ENCODE data around the gene SMIM12.
"Not testable (repeated sequence)": the region's sequence is repeated elsewhere in the genome, so short reads cannot be mapped to it uniquely, and the experiment has no call there.

SMIM12 gene

DNA sequence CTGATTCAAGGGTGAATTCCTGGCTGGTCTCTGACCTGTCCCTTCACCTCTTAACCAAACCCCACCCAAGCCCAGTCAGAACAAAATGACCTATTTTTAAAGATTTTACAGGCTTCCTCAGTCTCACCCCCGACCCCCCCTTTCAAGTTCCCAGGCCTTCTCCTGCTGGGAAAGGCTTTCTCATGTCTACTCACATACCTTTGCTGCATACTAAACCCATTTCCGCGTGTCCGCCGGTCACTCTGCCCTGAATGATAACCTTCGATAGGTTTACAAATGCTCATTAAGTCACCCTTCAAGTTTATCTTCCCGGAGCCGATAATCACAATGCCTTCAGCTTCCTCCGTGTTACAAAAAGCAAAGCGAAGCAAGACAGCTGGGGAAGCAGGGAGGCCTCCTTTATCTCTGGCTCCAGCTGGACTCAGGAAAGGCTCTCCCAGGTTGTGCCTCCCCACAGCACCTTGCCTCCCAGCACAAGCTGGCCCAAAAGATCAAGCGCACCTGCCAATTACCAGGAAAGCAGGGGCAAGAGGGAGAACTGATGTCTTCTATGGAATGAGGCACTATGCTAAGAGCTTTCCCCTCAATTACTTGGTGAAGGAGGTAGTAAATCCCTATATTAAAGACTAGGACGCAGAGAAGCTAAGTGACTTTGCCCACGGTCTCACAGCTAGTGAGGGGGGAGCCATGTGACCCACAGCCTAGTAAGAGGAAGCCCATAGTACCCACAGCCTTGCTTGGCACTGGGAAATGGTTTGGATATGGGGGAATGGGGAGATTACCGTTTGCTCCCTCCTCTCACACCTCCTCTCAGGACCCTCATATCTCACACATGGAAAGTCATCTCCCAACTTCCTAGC is 15.9 kb downstream of the SMIM12 start:
- peak; percentile 57 to 81 for DNase-seq
- TF ChIP-seq GATA1 (IDR thresholded peaks at IDR 0.05; ENCODE audit: low read depth, low read length) (no peak), POLR2A (IDR thresholded peaks at IDR 0.05; ENCODE audit: low read length) (no peak)

GRCh38 chr1:34842952-34843371 is 16.6 kb downstream of the SMIM12 start:
- no peak for TF ChIP-seq GATA1 (IDR thresholded peaks at IDR 0.05; ENCODE audit: low read depth, low read length)
- no peak for TF ChIP-seq POLR2A (IDR thresholded peaks at IDR 0.05; ENCODE audit: low read length)
- DNase-seq: no peak

DNA sequence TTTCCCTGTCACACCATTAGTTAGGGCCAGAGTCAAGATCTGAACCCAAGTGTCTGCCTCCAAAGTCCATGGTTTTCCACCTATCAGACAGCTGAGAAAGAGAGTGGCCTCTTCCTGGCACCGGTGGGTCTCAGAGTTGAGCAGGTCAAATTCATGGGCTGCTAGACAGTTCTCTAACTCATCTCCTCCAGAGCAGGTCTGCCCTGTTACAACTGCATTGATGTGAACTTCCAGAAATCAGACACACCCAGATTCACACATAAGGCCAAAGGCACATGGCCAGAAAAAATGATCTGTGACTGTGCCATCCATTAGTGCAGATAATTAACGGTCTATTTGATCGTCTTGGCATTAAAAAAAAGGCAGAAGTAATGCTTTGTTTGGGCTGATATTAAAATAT is 17.5 kb downstream of the SMIM12 start:
- DNase-seq: no peak
- no peak for TF ChIP-seq POLR2A (IDR thresholded peaks at IDR 0.05; ENCODE audit: low read length)
- no peak for TF ChIP-seq GATA1 (IDR thresholded peaks at IDR 0.05; ENCODE audit: low read depth, low read length)

GRCh38 chr1:34840426-34840825 is 19.1 kb downstream of the SMIM12 start:
- TF ChIP-seq POLR2A (IDR thresholded peaks at IDR 0.05; ENCODE audit: low read length): no peak
- DNase-seq: no peak

DNA sequence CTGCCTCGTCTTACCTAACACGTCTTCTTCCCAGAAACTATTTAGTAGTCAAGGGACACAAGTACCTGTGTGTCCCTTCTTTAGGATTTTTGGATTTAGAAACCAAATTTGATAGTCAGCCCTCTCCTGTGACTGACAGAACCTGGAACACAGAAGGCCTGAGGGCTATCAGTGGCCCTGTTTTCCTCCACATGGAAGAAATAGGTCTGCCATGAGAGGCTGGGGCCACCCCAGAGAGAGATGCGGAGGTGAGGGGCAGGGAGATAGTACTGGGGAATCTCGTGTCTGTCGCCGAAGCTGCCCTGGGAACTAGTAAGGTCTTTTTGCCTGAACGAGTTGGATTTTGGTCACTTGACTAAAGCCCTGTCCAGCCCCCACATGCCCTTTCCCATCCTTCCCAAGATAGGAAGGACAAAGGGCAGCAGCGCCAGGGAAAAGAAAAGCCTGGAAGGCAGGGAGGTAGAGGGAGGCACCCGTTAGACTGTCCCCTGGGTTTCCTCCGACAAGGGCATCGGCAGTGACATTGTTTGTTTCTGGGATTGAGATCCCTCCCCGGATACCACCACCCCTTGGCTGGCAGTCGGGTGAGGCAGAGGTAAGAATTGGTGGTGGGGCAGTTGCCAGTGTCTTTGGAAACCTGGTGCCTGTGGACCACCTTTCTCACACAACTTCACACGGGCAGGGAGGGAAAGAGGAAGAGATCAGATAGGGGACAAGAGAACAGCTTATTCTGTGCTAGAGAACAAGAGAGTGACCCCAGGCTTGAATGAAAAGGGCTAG is 19.8 kb downstream of the SMIM12 start:
- no peak for DNase-seq
- no peak for TF ChIP-seq POLR2A (IDR thresholded peaks at IDR 0.05; ENCODE audit: low read length)
- TF ChIP-seq GATA1 (IDR thresholded peaks at IDR 0.05; ENCODE audit: low read depth, low read length): no peak

GRCh38 chr1:34833711-34834110 is 25.8 kb downstream of the SMIM12 start:
- no peak for DNase-seq
- TF ChIP-seq GATA1 (IDR thresholded peaks at IDR 0.05; ENCODE audit: low read depth, low read length) (no peak), POLR2A (IDR thresholded peaks at IDR 0.05; ENCODE audit: low read length) (no peak)

GRCh38 chr1:34831721-34832246 is 27.8 kb downstream of the SMIM12 start:
- DNase-seq: no peak
- TF ChIP-seq POLR2A (IDR thresholded peaks at IDR 0.05; ENCODE audit: low read length): no peak

DNA sequence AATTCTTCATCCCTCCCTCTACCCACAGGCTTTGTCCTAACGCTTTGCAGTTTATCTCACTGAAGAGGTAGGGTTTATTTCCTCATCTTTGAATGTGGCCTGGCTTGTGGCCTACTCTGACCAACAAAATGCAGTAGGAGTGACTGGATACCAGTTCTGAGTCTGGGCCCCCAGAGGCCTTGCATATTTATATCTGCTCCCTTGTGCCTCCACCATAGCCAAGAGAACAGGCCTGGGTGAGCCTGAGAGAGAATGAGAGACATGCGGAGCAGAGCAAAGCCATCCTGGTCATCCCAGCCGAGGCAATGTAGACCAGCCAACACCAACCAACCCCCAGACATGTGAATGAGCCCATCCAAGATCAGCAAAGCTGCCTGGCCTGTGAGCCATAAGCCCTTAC is 30.3 kb downstream of the SMIM12 start:
- no peak for DNase-seq
- TF ChIP-seq POLR2A (IDR thresholded peaks at IDR 0.05; ENCODE audit: low read length) (no peak), GATA1 (IDR thresholded peaks at IDR 0.05; ENCODE audit: low read depth, low read length) (no peak)

GRCh38 chr1:34828611-34829010 is 30.9 kb downstream of the SMIM12 start:
- DNase-seq: no peak
- TF ChIP-seq GATA1 (IDR thresholded peaks at IDR 0.05; ENCODE audit: low read depth, low read length) (no peak), POLR2A (IDR thresholded peaks at IDR 0.05; ENCODE audit: low read length) (no peak)

- TF ChIP-seq POLR2A (IDR thresholded peaks at IDR 0.05; ENCODE audit: low read length): no peak
- TF ChIP-seq GATA1 (IDR thresholded peaks at IDR 0.05; ENCODE audit: low read depth, low read length): no peak
- no peak for DNase-seq
Measured at GRCh38 chr1:34827341-34827941, 32.1 kb downstream of the SMIM12 start.

- DNase-seq: no peak
- TF ChIP-seq POLR2A (IDR thresholded peaks at IDR 0.05; ENCODE audit: low read length) (no peak), GATA1 (IDR thresholded peaks at IDR 0.05; ENCODE audit: low read depth, low read length) (no peak)
Measured at GRCh38 chr1:34825455-34826091, 34.0 kb downstream of the SMIM12 start.

DNA sequence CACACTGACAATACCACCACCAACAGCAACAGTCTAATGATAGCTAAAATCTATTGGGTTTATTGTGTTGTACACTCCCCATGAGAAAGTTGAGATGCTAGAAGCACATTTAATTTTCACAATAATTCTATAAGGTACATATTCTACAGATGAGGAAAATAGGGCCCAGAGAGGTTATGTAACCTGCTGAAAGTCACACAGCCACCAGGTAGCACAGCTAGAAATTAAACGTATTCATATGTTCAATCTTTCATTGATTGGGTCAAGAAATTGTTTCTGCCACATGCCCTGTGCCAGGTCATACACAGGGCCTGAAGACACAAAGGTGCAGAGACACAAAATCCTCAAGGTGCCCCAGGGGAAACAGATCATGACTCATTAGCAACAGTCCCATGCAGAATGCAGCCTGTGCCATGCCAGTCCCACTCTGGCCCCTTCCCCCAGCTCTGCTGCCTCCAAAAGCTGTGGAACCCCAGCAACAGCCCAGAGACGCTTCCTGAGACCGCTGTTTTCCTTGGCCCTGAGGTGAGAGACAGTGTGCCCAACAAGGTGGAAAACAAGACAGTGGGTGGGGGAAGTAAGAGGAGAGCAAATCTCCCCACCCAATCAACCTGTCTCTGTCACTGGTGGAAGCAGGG is 34.6 kb downstream of the SMIM12 start:
- DNase-seq: no peak
- no peak for TF ChIP-seq GATA1 (IDR thresholded peaks at IDR 0.05; ENCODE audit: low read depth, low read length)
- TF ChIP-seq POLR2A (IDR thresholded peaks at IDR 0.05; ENCODE audit: low read length): no peak

- no peak for DNase-seq
- no peak for TF ChIP-seq GATA1 (IDR thresholded peaks at IDR 0.05; ENCODE audit: low read depth, low read length)
- TF ChIP-seq POLR2A (IDR thresholded peaks at IDR 0.05; ENCODE audit: low read length): no peak
Measured at GRCh38 chr1:34822202-34822601, 37.3 kb downstream of the SMIM12 start.

DNA sequence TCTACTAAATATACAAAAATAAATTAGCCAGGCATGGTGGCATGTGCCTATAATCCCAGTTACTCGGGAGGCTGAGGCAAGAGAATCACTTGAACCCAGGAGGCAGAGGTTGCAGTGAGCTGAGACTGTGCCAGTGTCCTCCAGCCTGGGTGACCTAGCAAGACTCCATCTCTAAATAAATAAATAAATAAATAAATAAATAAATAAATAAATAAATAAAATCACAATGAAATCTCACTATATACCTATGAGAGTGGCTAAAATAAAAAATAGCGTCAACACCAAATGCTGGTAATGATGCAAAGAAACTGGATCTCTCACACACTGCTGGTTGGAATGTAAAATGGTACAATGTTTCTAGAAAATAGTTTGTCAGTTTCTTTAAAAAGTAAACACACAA is 40.7 kb downstream of the SMIM12 start:
- not testable (repeated sequence) for DNase-seq

All from erythroblast (primary cell).